GM19468 (cell line): ENCODE results near the gene RRP8.

ENCODE experiments used
- ATAC-seq: cut with Tn5 transposase; IDR thresholded peaks from one replicate; pipeline ENCODE4 v1.9.1; 2021; ENCODE audit warnings: mild to moderate bottlenecking, moderate library complexity, moderate number of reproducible peaks; ENCODE audit not compliant: unreplicated experiment; ENCODE audit errors: extremely low read depth

Gene RRP8

DNA sequence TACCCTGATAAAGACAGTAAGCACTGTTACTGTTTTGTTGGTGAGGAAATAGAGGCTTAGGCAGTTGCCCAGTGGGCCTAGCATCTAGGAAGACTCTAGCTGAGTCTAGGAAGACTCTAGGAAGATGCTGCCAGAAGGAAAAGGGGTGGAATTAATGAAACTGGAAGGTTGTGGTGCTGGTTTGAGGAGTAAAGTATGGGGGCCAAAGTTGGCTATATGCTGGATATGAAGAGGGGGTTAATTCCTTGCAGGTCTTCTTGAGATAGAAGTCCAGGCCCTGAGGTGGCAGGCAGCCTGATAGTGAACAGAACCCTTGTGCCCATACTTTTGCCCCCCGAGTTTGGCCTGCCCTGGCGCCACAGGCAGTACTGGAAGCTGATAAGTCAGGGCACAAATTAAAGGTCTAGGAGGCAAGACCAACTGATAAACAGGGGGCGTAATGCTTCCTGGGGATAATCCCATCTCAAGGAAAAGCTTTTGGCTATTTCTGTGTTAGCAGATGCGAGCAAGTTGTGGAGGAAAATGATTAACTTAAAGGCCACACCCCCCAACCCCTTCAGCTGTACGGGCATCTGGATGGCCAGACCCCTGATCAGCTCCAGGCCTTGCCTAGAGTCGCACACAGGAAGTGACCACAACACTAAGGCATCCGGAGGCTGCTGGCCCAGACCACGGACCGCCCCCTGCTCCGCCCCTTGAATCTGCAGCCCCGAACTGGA, 3.2 kb upstream of the RRP8 start:
- peak; percentile 37 for ATAC-seq

GRCh38 chr11:6604790-6605189, 1.4 kb upstream of the RRP8 start:
- ATAC-seq = no peak

GRCh38 chr11:6604081-6604626, 738 bp upstream of the RRP8 start:
- no peak for ATAC-seq

GRCh38 chr11:6602096-6602940, 1.1 kb downstream of the RRP8 start:
- no peak for ATAC-seq

- no peak for ATAC-seq
Observed at GRCh38 chr11:6601041-6601461, 2.4 kb downstream of the RRP8 start.

DNA sequence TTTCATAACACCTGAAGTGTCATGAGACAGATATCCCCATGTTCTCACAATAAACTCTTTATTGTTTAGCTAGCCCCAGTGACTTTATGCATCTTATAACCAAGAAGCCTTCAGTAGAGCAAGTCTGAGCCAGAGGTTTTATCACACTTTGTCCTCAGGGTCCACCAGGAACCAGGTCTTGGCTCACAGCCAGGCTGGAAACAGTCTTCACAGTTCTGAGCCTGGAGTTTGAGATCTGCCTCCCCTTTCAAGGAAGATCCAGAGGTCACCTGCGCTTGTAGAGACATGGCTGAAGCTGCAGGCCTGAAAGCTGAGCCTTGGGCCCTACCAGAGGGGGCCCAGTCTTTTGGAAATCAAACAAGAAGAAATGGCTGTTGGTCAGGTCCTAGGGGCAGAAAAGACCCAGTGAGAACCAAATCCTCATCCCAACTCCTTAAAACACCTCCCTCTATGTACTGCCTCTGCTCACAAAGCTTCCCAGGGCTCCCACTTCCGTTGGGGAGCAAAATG, 3.5 kb downstream of the RRP8 start:
- no peak for ATAC-seq

DNA sequence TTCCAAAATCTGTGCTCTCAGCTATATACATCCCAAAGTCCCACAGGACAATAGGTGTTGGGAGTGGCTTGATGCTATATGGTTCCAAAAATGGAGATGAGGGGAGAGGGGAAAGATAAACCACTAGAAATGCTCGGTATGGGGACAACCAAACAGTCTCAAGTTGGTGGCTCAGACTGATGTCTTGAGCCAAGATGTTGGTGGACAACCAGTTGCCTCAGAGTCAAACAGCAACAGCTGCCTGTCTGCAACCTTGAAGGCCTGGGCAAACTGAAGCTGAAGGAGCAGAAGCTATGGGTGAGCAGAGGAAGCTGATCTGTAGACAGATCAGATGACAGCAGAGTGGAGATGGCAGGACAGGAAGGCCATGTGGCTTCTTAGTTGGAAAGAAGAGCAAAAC, 4.0 kb downstream of the RRP8 start:
- no peak for ATAC-seq

GRCh38 chr11:6598555-6598954, 4.9 kb downstream of the RRP8 start:
- no peak for ATAC-seq

DNA sequence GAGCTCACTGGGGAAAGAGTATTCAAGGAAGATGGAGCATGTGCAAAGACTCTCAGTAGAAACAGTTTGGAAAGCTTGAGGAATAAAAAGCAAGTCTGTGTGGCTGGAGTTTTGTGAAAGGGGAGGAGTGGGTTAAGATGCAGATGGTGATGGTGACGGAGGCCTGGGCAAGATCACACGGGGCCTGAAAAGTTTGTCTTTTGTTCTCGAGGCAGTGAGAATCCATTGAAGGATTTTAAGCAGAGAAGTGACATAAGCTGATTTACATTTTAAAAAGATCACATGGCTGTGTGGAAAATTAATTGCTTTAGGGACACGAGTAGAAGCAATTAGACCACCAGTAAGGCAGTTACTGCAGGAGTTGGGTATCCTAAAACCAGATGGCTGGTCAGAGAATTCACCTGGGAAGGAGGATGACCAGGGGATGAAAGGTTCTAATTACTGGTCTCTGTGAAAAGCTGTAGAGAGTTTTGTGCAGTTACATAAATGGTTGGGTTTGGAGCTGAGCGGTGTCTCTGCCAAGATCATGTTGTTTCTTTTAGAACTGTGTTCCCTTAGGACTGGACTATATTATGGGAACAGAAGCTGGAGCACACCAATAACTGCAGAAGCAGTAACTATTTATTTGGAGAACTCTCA, 7.1 kb downstream of the RRP8 start:
- no peak for ATAC-seq

DNA sequence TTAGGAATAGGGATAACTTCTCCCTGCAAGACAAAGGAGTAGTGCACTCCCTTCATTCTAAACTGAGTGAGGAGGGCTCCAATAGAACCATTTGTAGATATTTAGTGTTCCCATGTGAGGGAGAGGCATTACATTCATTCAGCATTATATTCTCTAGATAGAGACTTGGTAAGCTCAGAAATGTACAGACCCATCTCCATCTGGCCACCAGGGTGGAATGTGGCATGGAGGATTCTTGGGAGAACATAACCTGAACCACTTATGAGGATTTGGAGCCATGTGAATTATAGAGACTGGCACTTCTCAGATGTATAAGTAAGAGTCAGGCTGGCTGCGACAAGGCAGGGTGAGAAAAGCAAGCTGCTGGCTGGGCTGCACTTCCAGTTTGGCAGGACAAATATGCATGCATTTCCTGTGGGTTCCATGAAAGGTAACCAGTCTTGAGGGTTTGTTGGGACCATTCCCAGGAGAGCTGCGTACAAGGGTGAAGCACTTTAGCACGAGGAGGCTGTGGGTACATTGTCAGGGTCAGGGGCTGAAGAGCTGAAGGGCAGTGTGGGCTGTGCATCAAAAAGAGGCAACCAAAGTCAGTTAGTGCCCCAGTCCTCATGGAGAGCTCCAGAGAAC, 9.2 kb downstream of the RRP8 start:
- no peak for ATAC-seq

- no peak for ATAC-seq
Observed at GRCh38 chr11:6588018-6588417, 15.4 kb downstream of the RRP8 start.

DNA sequence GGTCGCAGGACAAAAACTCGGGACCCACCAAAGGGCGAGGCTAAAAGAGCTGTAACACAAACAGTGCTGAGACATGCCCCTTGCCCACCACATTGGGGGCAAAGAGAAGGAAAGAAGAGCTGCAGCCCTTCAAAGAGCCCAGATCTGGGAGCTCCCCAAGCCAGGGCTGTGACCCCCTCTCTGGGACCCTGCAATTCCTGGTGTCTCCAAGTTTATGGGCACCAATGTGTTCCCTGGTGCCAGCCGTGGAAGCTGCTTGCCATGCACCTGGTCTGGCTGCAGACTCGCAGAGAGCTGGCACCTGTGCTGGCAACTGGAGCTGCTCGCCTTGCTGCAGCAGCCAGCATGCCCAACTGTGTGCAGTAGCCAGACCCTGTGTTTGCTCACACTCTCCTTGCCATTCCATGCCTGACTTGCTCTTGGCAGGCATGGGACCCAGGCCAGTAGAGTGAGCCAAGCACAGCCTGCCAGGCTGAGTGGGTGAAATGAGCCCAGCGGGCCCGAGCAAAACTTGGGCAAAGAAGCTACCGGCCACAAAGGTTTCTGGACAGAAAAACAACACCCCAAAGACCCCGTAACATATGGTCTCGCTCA, 16.0 kb downstream of the RRP8 start:
- ATAC-seq = no peak

GRCh38 chr11:6586434-6587359, 16.7 kb downstream of the RRP8 start:
- ATAC-seq = no peak

DNA sequence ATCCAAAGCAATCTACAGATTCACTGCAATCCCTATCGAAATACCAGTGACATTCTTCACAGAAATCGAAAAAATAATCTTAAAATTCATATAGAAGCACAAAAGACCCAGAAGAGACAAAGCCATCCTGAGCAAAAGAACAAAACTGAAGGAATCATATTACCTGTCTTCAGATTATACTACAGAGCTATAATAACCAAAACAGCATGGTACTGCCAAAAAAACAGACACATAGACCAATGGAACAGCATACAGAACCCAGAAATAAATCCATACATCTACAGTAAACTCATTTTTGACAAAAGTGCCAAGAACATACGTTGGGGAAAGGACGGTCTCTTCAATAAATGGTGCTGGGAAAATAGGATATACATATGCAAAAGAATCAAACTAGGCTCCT, 18.9 kb downstream of the RRP8 start:
- ATAC-seq = no peak

- no peak for ATAC-seq
Observed at GRCh38 chr11:6583584-6583983, 19.8 kb downstream of the RRP8 start.

DNA sequence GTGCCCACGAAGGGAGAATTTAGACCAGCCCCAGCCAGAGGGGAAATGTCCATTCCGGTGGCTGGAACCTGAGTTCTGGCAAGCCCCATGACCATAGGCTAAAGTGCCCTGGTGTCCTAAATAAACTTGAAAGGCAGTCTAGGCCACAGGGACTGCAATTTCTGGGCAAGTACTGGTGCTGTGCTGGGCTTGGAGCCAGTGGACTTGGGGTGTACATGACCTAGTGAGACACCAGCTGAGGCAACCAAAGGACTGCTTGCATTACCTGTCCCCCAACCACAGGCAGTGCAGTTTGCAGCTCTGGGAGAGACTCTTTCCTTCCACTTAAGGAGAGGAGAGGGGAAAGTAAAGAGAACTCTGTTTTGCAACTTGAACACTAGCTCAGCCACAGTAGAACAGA, 23.7 kb downstream of the RRP8 start:
- ATAC-seq = no peak

- ATAC-seq = no peak
Observed at GRCh38 chr11:6578134-6578533, 25.3 kb downstream of the RRP8 start.

DNA sequence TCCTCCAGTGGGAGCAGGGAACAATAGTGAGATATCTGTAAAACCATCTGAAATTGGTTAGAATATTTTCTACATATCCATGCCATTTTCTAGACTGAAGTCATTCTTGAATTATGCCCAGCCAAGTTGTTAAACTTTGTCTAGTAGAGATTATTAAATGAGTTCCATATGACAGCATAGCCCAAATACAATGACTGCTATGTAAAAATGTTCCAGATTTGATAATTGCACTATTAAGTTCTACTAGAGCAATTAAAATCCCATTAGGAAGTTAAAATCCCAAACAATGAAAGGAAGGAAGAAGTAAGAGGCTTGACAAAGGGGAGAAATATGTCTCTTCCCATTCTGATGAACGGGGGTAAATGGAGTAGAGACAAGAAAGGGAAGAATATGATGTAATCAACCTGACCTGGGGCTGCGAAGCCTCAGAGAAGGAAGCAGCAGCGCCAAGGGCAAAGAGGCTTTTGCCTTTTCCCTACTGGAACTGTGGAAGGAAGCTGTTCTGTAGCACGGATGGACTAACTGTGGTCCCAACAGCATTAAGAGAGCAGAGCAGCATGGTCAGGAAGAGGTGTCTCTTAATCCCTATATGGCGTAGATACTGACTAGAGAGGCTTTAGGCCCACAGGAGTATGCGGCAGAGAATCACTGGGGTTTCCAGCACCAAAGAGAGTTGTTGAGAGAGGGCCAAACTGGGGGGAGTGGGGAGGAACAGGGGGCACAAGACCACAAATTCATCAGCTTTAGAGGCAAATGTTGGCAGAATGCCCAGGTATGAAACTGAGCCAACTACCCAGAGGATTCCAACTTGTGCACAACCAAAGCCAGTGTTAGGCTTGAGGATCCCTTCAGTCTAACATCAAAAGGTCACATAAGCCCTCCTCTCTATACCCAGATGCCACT, 26.7 kb downstream of the RRP8 start:
- ATAC-seq = no peak
